ENCODE measurements around the gene KRT39. TPM values are rescaled to one million over a fixed set of nuclear protein-coding genes. Genes with fewer than 3 reads are reported as not detected.

KRT39 gene
- total RNA-seq, 1 donor from 2014 or later: not detected

Other genes with a start within 250 kb of the KRT39 start
- not detected in 2 replicates for gene KRT25, start 211.6 kb downstream of the KRT39 start, total RNA-seq
- not detected in 2 replicates for gene KRT26, start 194.7 kb downstream of the KRT39 start, total RNA-seq
- not detected in 2 replicates for gene KRT27, start 184.4 kb downstream of the KRT39 start, total RNA-seq
- gene KRT28, start 167.0 kb downstream of the KRT39 start, total RNA-seq: not detected in 2 replicates
- 27.2 and 28.0 TPM in 2 replicates for gene KRT10, start 144.3 kb downstream of the KRT39 start, total RNA-seq
- gene KRT12, start 99.7 kb downstream of the KRT39 start, total RNA-seq: not detected in 2 replicates
- not detected in 2 replicates for gene KRT20, start 81.7 kb downstream of the KRT39 start, total RNA-seq
- not detected in 2 replicates for gene KRT23, start 29.3 kb downstream of the KRT39 start, total RNA-seq
- gene KRT40, start 17.4 kb upstream of the KRT39 start, total RNA-seq: not detected in 2 replicates
- gene KRTAP3-3, start 27.2 kb upstream of the KRT39 start, total RNA-seq: not detected in 2 replicates
- not detected in 2 replicates for gene KRTAP3-2, start 33.0 kb upstream of the KRT39 start, total RNA-seq
- not detected in 2 replicates for gene KRTAP3-1, start 42.2 kb upstream of the KRT39 start, total RNA-seq
- not detected in 2 replicates for gene KRTAP1-5, start 60.3 kb upstream of the KRT39 start, total RNA-seq
- not detected in 2 replicates for gene KRTAP1-4, start 63.2 kb upstream of the KRT39 start, total RNA-seq
- not detected in 2 replicates for gene KRTAP1-3, start 67.9 kb upstream of the KRT39 start, total RNA-seq
- gene KRTAP1-1, start 74.5 kb upstream of the KRT39 start, total RNA-seq: not detected in 2 replicates
- not detected in 2 replicates for gene KRTAP2-1, start 80.4 kb upstream of the KRT39 start, total RNA-seq
- not detected in 2 replicates for gene KRTAP2-2, start 88.3 kb upstream of the KRT39 start, total RNA-seq
- not detected in 2 replicates for gene KRTAP2-3, start 93.2 kb upstream of the KRT39 start, total RNA-seq
- not detected in 2 replicates for gene KRTAP2-4, start 98.9 kb upstream of the KRT39 start, total RNA-seq
- not detected in 2 replicates for gene KRTAP4-7, start 117.2 kb upstream of the KRT39 start, total RNA-seq
- not detected in 2 replicates for gene KRTAP4-8, start 131.2 kb upstream of the KRT39 start, total RNA-seq
- not detected in 2 replicates for gene KRTAP4-16, start 135.3 kb upstream of the KRT39 start, total RNA-seq
- gene KRTAP4-9, start 138.4 kb upstream of the KRT39 start, total RNA-seq: not detected in 2 replicates
- gene KRTAP4-11, start 151.4 kb upstream of the KRT39 start, total RNA-seq: not detected in 2 replicates
- gene KRTAP4-12, start 157.2 kb upstream of the KRT39 start, total RNA-seq: not detected in 2 replicates
- not detected in 2 replicates for gene KRTAP4-6, start 173.6 kb upstream of the KRT39 start, total RNA-seq
- not detected in 2 replicates for gene KRTAP4-5, start 182.9 kb upstream of the KRT39 start, total RNA-seq
- gene KRTAP4-4, start 193.8 kb upstream of the KRT39 start, total RNA-seq: not detected in 2 replicates
- gene KRTAP4-3, start 201.3 kb upstream of the KRT39 start, total RNA-seq: not detected in 2 replicates
- not detected in 2 replicates for gene KRTAP4-2, start 211.3 kb upstream of the KRT39 start, total RNA-seq
- not detected in 2 replicates for gene KRTAP4-1, start 218.0 kb upstream of the KRT39 start, total RNA-seq
- not detected in 2 replicates for gene KRTAP9-1, start 222.9 kb upstream of the KRT39 start, total RNA-seq

All from activated T-helper 1 cell treated with anti-CD3 and anti-CD28 coated beads, Interleukin-12 subunit alpha, Interleukin-12 subunit beta, Interleukin-2, Interleukin-4 antibody, amounts not matched to agents 30 ng/mL and 10 ng/mL and 1 ng/mL, durations not matched to agents 14 hours and 24 hours and 36 hours (primary cell).